WTC11 (cell line): ENCODE measurements around the gene SELENOK. TPM values are rescaled to one million over a fixed set of nuclear protein-coding genes. Genes with fewer than 3 reads are reported as not detected.

Experiments
- ATAC-seq: fragments of 200-7000 bp; cut with Tn5 transposase; 2 replicates; pipeline ENCODE4 v1.10.0; 2021; ENCODE audit warnings: mild to moderate bottlenecking, moderate library complexity
- CTCF ChIA-PET: fragments of 300-600 bp; sonication (Branson Sonifier 250); formaldehyde crosslinking; loops from one replicate; lab custom pipeline; 2021; ENCODE audit warnings: antibody characterized with exemption; lab: Charles Lee
- POLR2A ChIA-PET: fragments of 350-600 bp; sonication (Branson Sonifier 250); formaldehyde crosslinking; loops from one replicate; lab custom pipeline; 2021; ENCODE audit warnings: antibody characterized with exemption; lab: Charles Lee
- DNase-seq: peaks from one replicate; pipeline ENCODE4 v3.0.0; 2021; ENCODE audit warnings: low spot score
- H3K27ac Mint-ChIP-seq: 2 replicates; pipeline ENCODE4 v1.8.0; 2021; ENCODE audit warnings: mixed read lengths
- H3K27me3 Mint-ChIP-seq: 2 replicates; pipeline ENCODE4 v1.8.0; 2021; ENCODE audit warnings: low read depth, mild to moderate bottlenecking, moderate library complexity, mixed read lengths
- H3K36me3 Mint-ChIP-seq: 2 replicates; pipeline ENCODE4 v1.8.0; 2021; ENCODE audit warnings: mixed read lengths
- H3K4me1 Mint-ChIP-seq: 2 replicates; pipeline ENCODE4 v1.8.0; 2022; ENCODE audit warnings: mixed read lengths
- H3K4me3 Mint-ChIP-seq: 2 replicates; pipeline ENCODE4 v1.8.0; 2021; ENCODE audit warnings: mild to moderate bottlenecking, moderate library complexity, mixed read lengths
- H3K9me3 Mint-ChIP-seq: 2 replicates; pipeline ENCODE4 v1.8.0; 2021; ENCODE audit warnings: mixed read lengths
- ATF1 ChIP-seq: sonication (generic); formaldehyde crosslinking; IDR thresholded peaks from 2 replicates; pipeline ENCODE4 v1.8.1; 2023; ENCODE audit warnings: mild to moderate bottlenecking, moderate library complexity, missing genetic modification reagents
- CTCF ChIP-seq: fragments of 200-600 bp; IDR thresholded peaks from 2 replicates; pipeline ENCODE4 v1.8.0; 2022; ENCODE audit warnings: antibody characterized with exemption
- E2F4 ChIP-seq: sonication (generic); formaldehyde crosslinking; IDR thresholded peaks from 2 replicates; pipeline ENCODE4 v1.8.1; 2022; ENCODE audit warnings: low read depth, mild to moderate bottlenecking, moderate library complexity, missing genetic modification reagents, borderline replicate concordance
- EMX1 ChIP-seq: fragments of 250-450 bp; sonication (Bioruptor Pico); IDR thresholded peaks from 2 replicates; pipeline ENCODE4 v1.8.0; 2021; ENCODE audit warnings: mild to moderate bottlenecking
- ESRRA ChIP-seq: sonication (generic); formaldehyde crosslinking; IDR thresholded peaks from 2 replicates; pipeline ENCODE4 v1.8.1; 2022; ENCODE audit warnings: mild to moderate bottlenecking, missing genetic modification reagents, borderline replicate concordance
- FOXK1 ChIP-seq: sonication (generic); formaldehyde crosslinking; IDR thresholded peaks from 2 replicates; pipeline ENCODE4 v1.8.0; 2022; ENCODE audit warnings: mild to moderate bottlenecking, moderate library complexity, missing genetic modification reagents
- FOXP1 ChIP-seq: sonication (generic); formaldehyde crosslinking; IDR thresholded peaks from 2 replicates; pipeline ENCODE4 v1.8.0; 2022; ENCODE audit warnings: missing genetic modification reagents, mild to moderate bottlenecking, moderate library complexity, borderline replicate concordance
- GABPB1 ChIP-seq: sonication (generic); formaldehyde crosslinking; IDR thresholded peaks from 2 replicates; pipeline ENCODE4 v1.8.1; 2023; ENCODE audit warnings: mild to moderate bottlenecking, missing genetic modification reagents
- HMGA2 ChIP-seq: fragments of 250-450 bp; sonication (Bioruptor Pico); IDR thresholded peaks from 2 replicates; pipeline ENCODE4 v1.4.0; 2021; ENCODE audit warnings: mild to moderate bottlenecking, moderate library complexity
- JAZF1 ChIP-seq: fragments of 250-450 bp; sonication (Bioruptor Pico); IDR thresholded peaks from 2 replicates; pipeline ENCODE4 v1.9.0; 2021; ENCODE audit warnings: moderate library complexity, mild to moderate bottlenecking, inconsistent platforms
- KAT7 ChIP-seq: sonication (generic); formaldehyde crosslinking; IDR thresholded peaks from 2 replicates; pipeline ENCODE4 v1.8.1; 2023; ENCODE audit warnings: missing genetic modification reagents, mild to moderate bottlenecking, borderline replicate concordance
- MYBL2 ChIP-seq: sonication (generic); formaldehyde crosslinking; IDR thresholded peaks from 2 replicates; pipeline ENCODE4 v1.8.1; 2023; ENCODE audit warnings: mild to moderate bottlenecking, moderate library complexity, missing genetic modification reagents
- NFYB ChIP-seq: sonication (generic); formaldehyde crosslinking; conservative IDR thresholded peaks from 2 replicates; pipeline ENCODE4 v1.8.0; 2022; ENCODE audit warnings: low read depth, missing genetic modification reagents
- NR2C2 ChIP-seq: sonication (generic); formaldehyde crosslinking; IDR thresholded peaks from 2 replicates; pipeline ENCODE4 v1.8.0; 2022; ENCODE audit warnings: mild to moderate bottlenecking, missing genetic modification reagents
- NR3C1 ChIP-seq: sonication (generic); formaldehyde crosslinking; conservative IDR thresholded peaks from 2 replicates; pipeline ENCODE4 v1.8.1; 2023; ENCODE audit warnings: low read depth, mild to moderate bottlenecking, missing genetic modification reagents
- PRRX2 ChIP-seq: fragments of 250-450 bp; sonication (Bioruptor Pico); IDR thresholded peaks from 2 replicates; pipeline ENCODE4 v1.8.0; 2021; ENCODE audit warnings: mild to moderate bottlenecking
- TCF7 ChIP-seq: sonication (generic); formaldehyde crosslinking; IDR thresholded peaks from 2 replicates; pipeline ENCODE4 v1.8.0; 2022; ENCODE audit warnings: mild to moderate bottlenecking, low read depth, missing genetic modification reagents, moderate library complexity
- TEAD4 ChIP-seq: sonication (generic); formaldehyde crosslinking; IDR thresholded peaks from 2 replicates; pipeline ENCODE4 v1.8.0; 2022; ENCODE audit warnings: mild to moderate bottlenecking, missing genetic modification reagents
- TP53 ChIP-seq: sonication (generic); formaldehyde crosslinking; IDR thresholded peaks from 2 replicates; pipeline ENCODE4 v1.8.1; 2023; ENCODE audit warnings: mild to moderate bottlenecking, missing genetic modification reagents
- ZNF121 ChIP-seq: sonication (generic); formaldehyde crosslinking; IDR thresholded peaks from 2 replicates; pipeline ENCODE4 v1.8.0; 2023; ENCODE audit warnings: missing genetic modification reagents
- ZNF138 ChIP-seq: sonication (generic); formaldehyde crosslinking; conservative IDR thresholded peaks from 2 replicates; pipeline ENCODE4 v1.8.1; 2022; ENCODE audit warnings: mild to moderate bottlenecking, moderate library complexity, missing genetic modification reagents
- ZNF396 ChIP-seq: fragments of 250-450 bp; sonication (Bioruptor Pico); IDR thresholded peaks from 2 replicates; pipeline ENCODE4 v1.8.0; 2021; ENCODE audit warnings: mild to moderate bottlenecking, moderate library complexity, borderline replicate concordance
- total RNA-seq: library from RNA; stranded (reverse); gene quantifications from 3 replicates; pipeline ENCODE4 v1.2.3, GENCODE V29; 2021
- TF ChIP-seq, protein P1 (sequence below): sonication (generic); formaldehyde crosslinking; IDR thresholded peaks from 2 replicates; pipeline ENCODE4 v1.8.0; 2022; ENCODE audit warnings: mild to moderate bottlenecking, missing genetic modification reagents

SELENOK gene
- total RNA-seq, 1 experiment from 2014 or later = 38.7 TPM

- ChIA-PET CTCF (no interaction called here), POLR2A (no interaction called here)
- no peaks in the 10 kb centered on the region for H3K4me1 Mint-ChIP-seq
- no peak overlapping the region for H3K4me3 Mint-ChIP-seq
- no peaks in the 10 kb centered on the region for H3K9me3 Mint-ChIP-seq
- TF ChIP-seq CTCF = no peak
- TF ChIP-seq TP53 (CRISPR knock-in tag) = no peak
- TF ChIP-seq PRRX2 (CRISPR knock-in tag) = no peak
- TF ChIP-seq, protein P1, sequence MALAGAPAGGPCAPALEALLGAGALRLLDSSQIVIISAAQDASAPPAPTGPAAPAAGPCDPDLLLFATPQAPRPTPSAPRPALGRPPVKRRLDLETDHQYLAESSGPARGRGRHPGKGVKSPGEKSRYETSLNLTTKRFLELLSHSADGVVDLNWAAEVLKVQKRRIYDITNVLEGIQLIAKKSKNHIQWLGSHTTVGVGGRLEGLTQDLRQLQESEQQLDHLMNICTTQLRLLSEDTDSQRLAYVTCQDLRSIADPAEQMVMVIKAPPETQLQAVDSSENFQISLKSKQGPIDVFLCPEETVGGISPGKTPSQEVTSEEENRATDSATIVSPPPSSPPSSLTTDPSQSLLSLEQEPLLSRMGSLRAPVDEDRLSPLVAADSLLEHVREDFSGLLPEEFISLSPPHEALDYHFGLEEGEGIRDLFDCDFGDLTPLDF = no peak
- no peak for TF ChIP-seq HMGA2
- no peak for TF ChIP-seq ESRRA (CRISPR knock-in tag)
- no peak overlapping the region for H3K27ac Mint-ChIP-seq
- DNase-seq = no peak
- H3K36me3 Mint-ChIP-seq = no peaks in the 10 kb centered on the region
- peaks cover 33% of the 10 kb centered on the region for H3K27me3 Mint-ChIP-seq
- ATAC-seq = no peak
Observed at GRCh38 chr3:53899750-53900149, 8.1 kb upstream of the SELENOK start.

- H3K36me3 Mint-ChIP-seq = peaks cover 10% of the 10 kb centered on the region
- DNase-seq (no peak), ATAC-seq (no peak)
- peaks cover 24% of the 10 kb centered on the region for H3K27me3 Mint-ChIP-seq
- TF ChIP-seq NR2C2 = no peak
- TF ChIP-seq KAT7 (CRISPR knock-in tag) = no peak
- no peak for TF ChIP-seq TEAD4 (CRISPR knock-in tag)
- TF ChIP-seq E2F4 (CRISPR knock-in tag) = no peak
- TF ChIP-seq GABPB1 = no peak
- TF ChIP-seq NFYB (CRISPR knock-in tag) = no peak
- TF ChIP-seq TCF7 = no peak
- no peak for TF ChIP-seq ATF1 (CRISPR knock-in tag)
- TF ChIP-seq FOXP1 (CRISPR knock-in tag) = no peak
- TF ChIP-seq MYBL2 (CRISPR knock-in tag) = no peak
- TF ChIP-seq ZNF121 = no peak
- no peak for TF ChIP-seq TP53 (CRISPR knock-in tag)
- no peak for TF ChIP-seq PRRX2 (CRISPR knock-in tag)
- TF ChIP-seq ZNF396 (CRISPR knock-in tag) = no peak
- no peak for TF ChIP-seq FOXK1 (CRISPR knock-in tag)
- no peak for TF ChIP-seq JAZF1
- no peak for TF ChIP-seq EMX1 (CRISPR knock-in tag)
- TF ChIP-seq ZNF138 (CRISPR knock-in tag) = no peak
- TF ChIP-seq NR3C1 (CRISPR knock-in tag) = no peak
- POLR2A ChIA-PET = interaction anchor here (0.8 to 1.5 kb wide), 5 partner anchors 10 to 243 kb away, joined by 3 to 6 read pairs (median 3); partner anchors contain the start of gene ACTR8
- H3K4me1 Mint-ChIP-seq = peaks cover 23% of the 10 kb centered on the region
- H3K9me3 Mint-ChIP-seq = no peaks in the 10 kb centered on the region
- CTCF ChIA-PET = interaction anchor here (0.6 to 1.6 kb wide), 4 partner anchors 28 to 514 kb away, joined by 3 to 6 read pairs (median 4); no protein-coding TSS in a partner anchor
- H3K4me3 Mint-ChIP-seq = peak overlapping the region; percentile 93
- peak overlapping the region; percentile 99 for H3K27ac Mint-ChIP-seq
Observed at GRCh38 chr3:53892286-53892637, 603 bp upstream of the SELENOK start.
